GM19438 (cell line): ENCODE results near the gene SLC13A5.
"Not testable (repeated sequence)": the region's sequence is repeated elsewhere in the genome, so short reads cannot be mapped to it uniquely, and the experiment has no call there.

Experiments
- ATAC-seq: cut with Tn5 transposase; IDR thresholded peaks from one replicate; pipeline ENCODE4 v1.9.1; 2021; ENCODE audit warnings: low read depth; ENCODE audit not compliant: unreplicated experiment

The SLC13A5 gene

GRCh38 chr17:6711681-6712057 is 1.5 kb downstream of the SLC13A5 start:
- ATAC-seq: no peak

- ATAC-seq: no peak
Measured at GRCh38 chr17:6711081-6711674, 2.0 kb downstream of the SLC13A5 start.

GRCh38 chr17:6710317-6710716 is 2.9 kb downstream of the SLC13A5 start:
- no peak for ATAC-seq

GRCh38 chr17:6708357-6708961 is 4.7 kb downstream of the SLC13A5 start:
- no peak for ATAC-seq

GRCh38 chr17:6706996-6707395 is 6.2 kb downstream of the SLC13A5 start:
- no peak for ATAC-seq

- no peak for ATAC-seq
Measured at GRCh38 chr17:6706499-6706898, 6.7 kb downstream of the SLC13A5 start.

GRCh38 chr17:6704470-6705052 is 8.6 kb downstream of the SLC13A5 start:
- ATAC-seq: no peak

- ATAC-seq: no peak
Measured at GRCh38 chr17:6703751-6704150, 9.4 kb downstream of the SLC13A5 start.

GRCh38 chr17:6702567-6703215 is 10.5 kb downstream of the SLC13A5 start:
- ATAC-seq: no peak

GRCh38 chr17:6701719-6702118 is 11.4 kb downstream of the SLC13A5 start:
- no peak for ATAC-seq

- ATAC-seq: no peak
Measured at GRCh38 chr17:6700948-6701307, 12.2 kb downstream of the SLC13A5 start.

GRCh38 chr17:6699997-6700947 is 12.9 kb downstream of the SLC13A5 start:
- ATAC-seq: no peak

- no peak for ATAC-seq
Measured at GRCh38 chr17:6698004-6698403, 15.2 kb downstream of the SLC13A5 start.

GRCh38 chr17:6696906-6697305 is 16.3 kb downstream of the SLC13A5 start:
- ATAC-seq: no peak

- no peak for ATAC-seq
Measured at GRCh38 chr17:6695565-6695964, 17.6 kb downstream of the SLC13A5 start.

- ATAC-seq: no peak
Measured at GRCh38 chr17:6695051-6695450, 18.1 kb downstream of the SLC13A5 start.

- ATAC-seq: not testable (repeated sequence)
Measured at GRCh38 chr17:6691958-6692357, 21.2 kb downstream of the SLC13A5 start.

GRCh38 chr17:6691546-6691945 is 21.6 kb downstream of the SLC13A5 start:
- no peak for ATAC-seq

- ATAC-seq: no peak
Measured at GRCh38 chr17:6690641-6691040, 22.5 kb downstream of the SLC13A5 start.

- ATAC-seq: no peak
Measured at GRCh38 chr17:6688944-6689343, 24.2 kb downstream of the SLC13A5 start.

GRCh38 chr17:6686026-6686425 is 27.1 kb downstream of the SLC13A5 start:
- ATAC-seq: no peak
